NCI-H2196 (cell line): ENCODE measurements around the gene DNAJC15.
"Not testable (repeated sequence)": the region's sequence is repeated elsewhere in the genome, so short reads cannot be mapped to it uniquely, and the experiment has no call there.

Experiments used
- DNase-seq: peaks from one replicate; lab custom pipeline; 2025; ENCODE audit not compliant: unreplicated experiment; lab: John Stamatoyannopoulos, UW

Gene DNAJC15

GRCh38 chr13:43044720-43045301 lies 21.4 kb downstream of the DNAJC15 start:
- no peak for DNase-seq

- DNase-seq, result not testable (repeated sequence)
Measured at GRCh38 chr13:43045302-43045773, 22.0 kb downstream of the DNAJC15 start.

GRCh38 chr13:43046259-43046658 lies 22.9 kb downstream of the DNAJC15 start:
- DNase-seq, result no peak

- DNase-seq, result no peak
Measured at GRCh38 chr13:43054803-43055802, 31.7 kb downstream of the DNAJC15 start.

- no peak for DNase-seq
Measured at GRCh38 chr13:43057653-43058317, 34.4 kb downstream of the DNAJC15 start.

GRCh38 chr13:43058318-43058674 lies 34.9 kb downstream of the DNAJC15 start:
- no peak for DNase-seq

- no peak for DNase-seq
Measured at GRCh38 chr13:43058831-43059230, 35.4 kb downstream of the DNAJC15 start.

GRCh38 chr13:43059779-43060178 lies 36.4 kb downstream of the DNAJC15 start:
- DNase-seq, result not testable (repeated sequence)

GRCh38 chr13:43060806-43061205 lies 37.4 kb downstream of the DNAJC15 start:
- not testable (repeated sequence) for DNase-seq

GRCh38 chr13:43061496-43062280 lies 38.3 kb downstream of the DNAJC15 start:
- no peak for DNase-seq

- no peak for DNase-seq
Measured at GRCh38 chr13:43071824-43072223, 48.4 kb downstream of the DNAJC15 start.

GRCh38 chr13:43072394-43072793 lies 49.0 kb downstream of the DNAJC15 start:
- no peak for DNase-seq

- DNase-seq, result no peak
Measured at GRCh38 chr13:43074824-43075510, 51.6 kb downstream of the DNAJC15 start.

GRCh38 chr13:43075511-43075902 lies 52.1 kb downstream of the DNAJC15 start:
- DNase-seq, result not testable (repeated sequence)

GRCh38 chr13:43077046-43077445 lies 53.7 kb downstream of the DNAJC15 start:
- no peak for DNase-seq

GRCh38 chr13:43077461-43077860 lies 54.1 kb downstream of the DNAJC15 start:
- DNase-seq, result no peak

- no peak for DNase-seq
Measured at GRCh38 chr13:43077906-43078305, 54.5 kb downstream of the DNAJC15 start.

- DNase-seq, result no peak
Measured at GRCh38 chr13:43078399-43078798, 55.0 kb downstream of the DNAJC15 start.

GRCh38 chr13:43079392-43079931 lies 56.1 kb downstream of the DNAJC15 start:
- DNase-seq, result no peak

- no peak for DNase-seq
Measured at GRCh38 chr13:43080199-43080598, 56.8 kb downstream of the DNAJC15 start.
